Eye (tissue), 1 donor: ENCODE measurements around the gene DPY19L3.
"Not testable (repeated sequence)": the region's sequence is repeated elsewhere in the genome, so short reads cannot be mapped to it uniquely, and the experiment has no call there.

Experiments used
- DNase-seq: peaks from one replicate; pipeline ENCODE4 v3.0.0-alpha.2; 2015

Gene DPY19L3

GRCh38 chr19:32405431-32406160 is at the start of gene DPY19L3:
TSS of gene DPY19L3 (plus strand) at chr19:32405770. CDS start at chr19:32408254, 2,484 bp downstream.
- peak; percentile 98 for DNase-seq

GRCh38 chr19:32357720-32358119 is 47.9 kb upstream of the DPY19L3 start:
- DNase-seq, result no peak

- DNase-seq, result no peak
Observed at GRCh38 chr19:32358321-32358720, 47.2 kb upstream of the DPY19L3 start.

- DNase-seq, result no peak
Observed at GRCh38 chr19:32359581-32359980, 46.0 kb upstream of the DPY19L3 start.

- no peak for DNase-seq
Observed at GRCh38 chr19:32361574-32362317, 43.8 kb upstream of the DPY19L3 start.

- DNase-seq, result no peak
Observed at GRCh38 chr19:32362318-32362691, 43.3 kb upstream of the DPY19L3 start.

- DNase-seq, result no peak
Observed at GRCh38 chr19:32363175-32363574, 42.4 kb upstream of the DPY19L3 start.

GRCh38 chr19:32363632-32364031 is 41.9 kb upstream of the DPY19L3 start:
- no peak for DNase-seq

GRCh38 chr19:32364040-32364439 is 41.5 kb upstream of the DPY19L3 start:
- DNase-seq, result no peak

- DNase-seq, result no peak
Observed at GRCh38 chr19:32367063-32367462, 38.5 kb upstream of the DPY19L3 start.

GRCh38 chr19:32367948-32368536 is 37.5 kb upstream of the DPY19L3 start:
- DNase-seq, result no peak

- DNase-seq, result no peak
Observed at GRCh38 chr19:32368787-32369186, 36.8 kb upstream of the DPY19L3 start.

- no peak for DNase-seq
Observed at GRCh38 chr19:32372726-32373517, 32.6 kb upstream of the DPY19L3 start.

- peak; percentile 18 for DNase-seq
Observed at GRCh38 chr19:32373585-32374295, 31.8 kb upstream of the DPY19L3 start.

- not testable (repeated sequence) for DNase-seq
Observed at GRCh38 chr19:32374362-32374761, 31.2 kb upstream of the DPY19L3 start.

- DNase-seq, result peak; percentile 16
Observed at GRCh38 chr19:32377088-32377487, 28.5 kb upstream of the DPY19L3 start.

- no peak for DNase-seq
Observed at GRCh38 chr19:32380269-32380668, 25.3 kb upstream of the DPY19L3 start.

GRCh38 chr19:32387701-32388392 is 17.7 kb upstream of the DPY19L3 start:
- no peak for DNase-seq

- peak; percentile 15 for DNase-seq
Observed at GRCh38 chr19:32388393-32388855, 17.1 kb upstream of the DPY19L3 start.

- DNase-seq, result no peak
Observed at GRCh38 chr19:32392901-32393300, 12.7 kb upstream of the DPY19L3 start.

GRCh38 chr19:32396046-32396652 is 9.4 kb upstream of the DPY19L3 start:
- DNase-seq, result no peak
